GM18858 (cell line): ENCODE measurements around the gene HCN2.

ENCODE experiments used
- ATAC-seq: cut with Tn5 transposase; IDR thresholded peaks from one replicate; pipeline ENCODE4 v1.9.1; 2021; ENCODE audit not compliant: unreplicated experiment

The HCN2 gene

GRCh38 chr19:589693-590395 is at the start of gene HCN2:
HCN2 (plus strand) TSS chr19:589881; CDS start chr19:589946, 65 bp downstream.
- no peak for ATAC-seq

- no peak for ATAC-seq
Measured at GRCh38 chr19:540867-541637, 48.6 kb upstream of the HCN2 start.

- no peak for ATAC-seq
Measured at GRCh38 chr19:541699-542098, 48.0 kb upstream of the HCN2 start.

GRCh38 chr19:542173-542866 is 47.4 kb upstream of the HCN2 start:
- ATAC-seq = no peak

GRCh38 chr19:543910-544608 is 45.6 kb upstream of the HCN2 start, which contains the start of gene GZMM:
GZMM (plus strand) TSS chr19:544053; CDS start chr19:544072, 19 bp downstream.
- ATAC-seq = no peak

- ATAC-seq = no peak
Measured at GRCh38 chr19:547117-547516, 42.6 kb upstream of the HCN2 start.

- ATAC-seq = no peak
Measured at GRCh38 chr19:547836-548720, 41.6 kb upstream of the HCN2 start.

GRCh38 chr19:548886-549830 is 40.5 kb upstream of the HCN2 start:
- no peak for ATAC-seq

GRCh38 chr19:554817-555216 is 34.9 kb upstream of the HCN2 start:
- no peak for ATAC-seq

- no peak for ATAC-seq
Measured at GRCh38 chr19:555474-555808, 34.2 kb upstream of the HCN2 start.

GRCh38 chr19:556611-557382 is 32.9 kb upstream of the HCN2 start:
- no peak for ATAC-seq

GRCh38 chr19:558770-559439 is 30.8 kb upstream of the HCN2 start:
- no peak for ATAC-seq

- ATAC-seq = no peak
Measured at GRCh38 chr19:560121-560520, 29.6 kb upstream of the HCN2 start.

GRCh38 chr19:566403-566802 is 23.3 kb upstream of the HCN2 start:
- no peak for ATAC-seq

- ATAC-seq = no peak
Measured at GRCh38 chr19:566844-567243, 22.8 kb upstream of the HCN2 start.

- no peak for ATAC-seq
Measured at GRCh38 chr19:567296-567900, 22.3 kb upstream of the HCN2 start.

- no peak for ATAC-seq
Measured at GRCh38 chr19:570251-570686, 19.4 kb upstream of the HCN2 start.
